ENCODE results near the gene AK3.

Gene AK3

GRCh38 chr9:4704129-4704528, 36.9 kb downstream of the AK3 start:
- Histone ChIP-seq H3K79me2 (ENCODE audit: insufficient read depth, low read length) (no peaks in the 10 kb centered on the region), H2AFZ (ENCODE audit: low read depth, low read length, severe bottlenecking) (no peak overlapping the region), H3K9me2 (replicated peaks; ENCODE audit: insufficient read depth, low read length) (no peaks in the 10 kb centered on the region), H3K9ac (ENCODE audit: low read length) (no peak overlapping the region), H3K27ac (ENCODE audit: low read depth, low read length) (no peak overlapping the region), H3K36me3 (ENCODE audit: low read length) (peaks cover 48% of the 10 kb centered on the region), H4K20me1 (ENCODE audit: low read depth, low read length) (no peaks in the 10 kb centered on the region), H3K4me2 (ENCODE audit: low read depth, low read length, poor library complexity, severe bottlenecking) (no peak overlapping the region), H3K27me3 (ENCODE audit: low read length) (no peaks in the 10 kb centered on the region), H3F3A (ENCODE audit: insufficient read depth) (peaks cover 12% of the 10 kb centered on the region; the same call in 1 of the 2 replicates), H3K9me3 (ENCODE audit: insufficient read depth, low read length) (no peaks in the 10 kb centered on the region), H3K4me3 (ENCODE audit: insufficient read depth, low read length, poor library complexity, severe bottlenecking) (no peak overlapping the region)
- TF ChIP-seq, protein P1, sequence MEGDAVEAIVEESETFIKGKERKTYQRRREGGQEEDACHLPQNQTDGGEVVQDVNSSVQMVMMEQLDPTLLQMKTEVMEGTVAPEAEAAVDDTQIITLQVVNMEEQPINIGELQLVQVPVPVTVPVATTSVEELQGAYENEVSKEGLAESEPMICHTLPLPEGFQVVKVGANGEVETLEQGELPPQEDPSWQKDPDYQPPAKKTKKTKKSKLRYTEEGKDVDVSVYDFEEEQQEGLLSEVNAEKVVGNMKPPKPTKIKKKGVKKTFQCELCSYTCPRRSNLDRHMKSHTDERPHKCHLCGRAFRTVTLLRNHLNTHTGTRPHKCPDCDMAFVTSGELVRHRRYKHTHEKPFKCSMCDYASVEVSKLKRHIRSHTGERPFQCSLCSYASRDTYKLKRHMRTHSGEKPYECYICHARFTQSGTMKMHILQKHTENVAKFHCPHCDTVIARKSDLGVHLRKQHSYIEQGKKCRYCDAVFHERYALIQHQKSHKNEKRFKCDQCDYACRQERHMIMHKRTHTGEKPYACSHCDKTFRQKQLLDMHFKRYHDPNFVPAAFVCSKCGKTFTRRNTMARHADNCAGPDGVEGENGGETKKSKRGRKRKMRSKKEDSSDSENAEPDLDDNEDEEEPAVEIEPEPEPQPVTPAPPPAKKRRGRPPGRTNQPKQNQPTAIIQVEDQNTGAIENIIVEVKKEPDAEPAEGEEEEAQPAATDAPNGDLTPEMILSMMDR (IDR thresholded peaks at IDR 0.05; ENCODE audit: insufficient read depth, low read length, poor library complexity, severe bottlenecking), result no peak
- no peak for TF ChIP-seq EZH2phosphoT487 (conservative IDR thresholded peaks at IDR 0.05; ENCODE audit: low read length)

GRCh38 chr9:4701526-4701925, 39.5 kb downstream of the AK3 start:
- Histone ChIP-seq H3K79me2 (ENCODE audit: insufficient read depth, low read length) (no peaks in the 10 kb centered on the region), H3K36me3 (ENCODE audit: low read length) (peaks cover 63% of the 10 kb centered on the region)

DNA sequence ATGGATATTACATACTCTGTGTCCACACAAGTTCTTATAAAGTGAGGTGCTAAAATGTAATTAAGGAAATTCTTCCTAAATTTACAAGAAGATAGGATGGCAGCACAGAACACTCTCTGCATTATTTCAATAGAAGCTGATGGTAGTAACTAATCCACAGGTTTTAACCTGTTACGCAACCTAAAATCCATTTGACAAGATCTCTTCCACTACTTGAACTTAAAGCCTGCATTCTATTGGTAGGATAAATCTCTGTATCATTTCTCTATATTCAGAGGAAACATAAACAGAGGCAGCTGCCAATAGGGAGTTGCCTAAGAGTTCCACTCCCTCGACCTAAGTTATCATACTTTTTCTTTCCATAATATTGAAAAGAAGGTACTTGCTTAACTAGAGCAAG, 40.1 kb downstream of the AK3 start:
- Histone ChIP-seq H3K4me2 (ENCODE audit: low read depth, low read length, poor library complexity, severe bottlenecking) (no peak overlapping the region), H3K36me3 (ENCODE audit: low read length) (peaks cover 61% of the 10 kb centered on the region), H3K4me3 (ENCODE audit: insufficient read depth, low read length, poor library complexity, severe bottlenecking) (no peak overlapping the region), H3K9me3 (ENCODE audit: insufficient read depth, low read length) (no peaks in the 10 kb centered on the region), H4K20me1 (ENCODE audit: low read depth, low read length) (0 out of 2 replicates have a peak, but pooled peaks cover 5% of the 10 kb centered on the region), H3K9ac (ENCODE audit: low read length) (no peak overlapping the region), H3K27me3 (ENCODE audit: low read length) (no peaks in the 10 kb centered on the region), H2AFZ (ENCODE audit: low read depth, low read length, severe bottlenecking) (no peak overlapping the region), H3K79me2 (ENCODE audit: insufficient read depth, low read length) (no peaks in the 10 kb centered on the region), H3F3A (ENCODE audit: insufficient read depth) (peaks cover 6% of the 10 kb centered on the region; the same call in 1 of the 2 replicates), H3K9me2 (replicated peaks; ENCODE audit: insufficient read depth, low read length) (no peaks in the 10 kb centered on the region), H3K27ac (ENCODE audit: low read depth, low read length) (no peak overlapping the region)
- TF ChIP-seq, protein P1 (IDR thresholded peaks at IDR 0.05; ENCODE audit: insufficient read depth, low read length, poor library complexity, severe bottlenecking), result no peak
- no peak for TF ChIP-seq EZH2phosphoT487 (conservative IDR thresholded peaks at IDR 0.05; ENCODE audit: low read length)

More at GRCh38 chr9:4701526-4701925, 39.5 kb downstream of the AK3 start:
- Histone ChIP-seq H3F3A (ENCODE audit: insufficient read depth) (peaks cover 12% of the 10 kb centered on the region; the same call in 1 of the 2 replicates), H2AFZ (ENCODE audit: low read depth, low read length, severe bottlenecking) (no peak overlapping the region), H3K27me3 (ENCODE audit: low read length) (no peaks in the 10 kb centered on the region), H3K4me3 (ENCODE audit: insufficient read depth, low read length, poor library complexity, severe bottlenecking) (no peak overlapping the region), H3K9me2 (replicated peaks; ENCODE audit: insufficient read depth, low read length) (no peaks in the 10 kb centered on the region), H3K4me2 (ENCODE audit: low read depth, low read length, poor library complexity, severe bottlenecking) (no peak overlapping the region), H3K9me3 (ENCODE audit: insufficient read depth, low read length) (no peaks in the 10 kb centered on the region), H3K9ac (ENCODE audit: low read length) (no peak overlapping the region), H3K27ac (ENCODE audit: low read depth, low read length) (no peak overlapping the region), H4K20me1 (ENCODE audit: low read depth, low read length) (0 out of 2 replicates have a peak, but pooled peaks cover 5% of the 10 kb centered on the region)
- TF ChIP-seq EZH2phosphoT487 (conservative IDR thresholded peaks at IDR 0.05; ENCODE audit: low read length), result no peak
- TF ChIP-seq, protein P1 (IDR thresholded peaks at IDR 0.05; ENCODE audit: insufficient read depth, low read length, poor library complexity, severe bottlenecking), result no peak
